ENCODE measurements around the gene PRSS58. TPM values are rescaled to one million over a fixed set of nuclear protein-coding genes. Genes with fewer than 3 reads are reported as not detected.

PRSS58 gene, protein sequence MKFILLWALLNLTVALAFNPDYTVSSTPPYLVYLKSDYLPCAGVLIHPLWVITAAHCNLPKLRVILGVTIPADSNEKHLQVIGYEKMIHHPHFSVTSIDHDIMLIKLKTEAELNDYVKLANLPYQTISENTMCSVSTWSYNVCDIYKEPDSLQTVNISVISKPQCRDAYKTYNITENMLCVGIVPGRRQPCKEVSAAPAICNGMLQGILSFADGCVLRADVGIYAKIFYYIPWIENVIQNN
- total RNA-seq (2014; rRNA removed; shearing (Covaris generic)) = not detected in 2 replicates

DNA sequence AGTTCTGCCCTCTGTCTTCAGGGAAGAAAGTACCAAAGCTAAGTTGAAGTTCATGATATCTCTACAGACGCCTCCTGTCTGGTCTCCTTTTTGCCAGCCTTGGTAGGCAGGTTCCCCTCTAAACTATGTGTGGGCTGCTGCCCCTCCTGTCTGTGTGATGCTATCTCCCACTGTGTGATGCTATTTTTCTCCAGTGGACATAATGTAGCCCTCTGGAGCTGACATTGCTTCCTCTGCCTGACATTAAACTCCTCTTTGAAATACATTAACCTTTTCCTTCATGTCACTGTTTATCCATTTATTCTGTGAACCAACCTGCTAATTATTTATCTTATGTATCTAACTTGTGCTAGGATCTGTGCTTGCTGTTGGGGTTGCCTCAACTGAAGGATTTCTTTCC lies at the start of gene PRSS58:
Gene PRSS58, minus strand, starts transcription at position 101 of the 400 bp plus-strand sequence. CDS start 351 bp downstream, outside the sequence.
- H3K9me3 ChIP-seq (replicated peaks) = no peaks in the 10 kb centered on the region
- H3K4me1 ChIP-seq (replicated peaks) = no peaks in the 10 kb centered on the region; the same call in 1 of the 2 replicates
- H3K36me3 ChIP-seq = no peaks in the 10 kb centered on the region
- no peak within 1 kb of the TSS for H3K4me3 ChIP-seq
- 0 out of 2 replicates have a peak, but pooled peaks cover 2% of the 10 kb centered on the region for H3K27me3 ChIP-seq (replicated peaks)
- no peak within 1 kb of the TSS for H3K27ac ChIP-seq
- DNase-seq (ENCODE audit: low read depth in 1 of 2, low spot score in 2 of 2) = no peak

DNA sequence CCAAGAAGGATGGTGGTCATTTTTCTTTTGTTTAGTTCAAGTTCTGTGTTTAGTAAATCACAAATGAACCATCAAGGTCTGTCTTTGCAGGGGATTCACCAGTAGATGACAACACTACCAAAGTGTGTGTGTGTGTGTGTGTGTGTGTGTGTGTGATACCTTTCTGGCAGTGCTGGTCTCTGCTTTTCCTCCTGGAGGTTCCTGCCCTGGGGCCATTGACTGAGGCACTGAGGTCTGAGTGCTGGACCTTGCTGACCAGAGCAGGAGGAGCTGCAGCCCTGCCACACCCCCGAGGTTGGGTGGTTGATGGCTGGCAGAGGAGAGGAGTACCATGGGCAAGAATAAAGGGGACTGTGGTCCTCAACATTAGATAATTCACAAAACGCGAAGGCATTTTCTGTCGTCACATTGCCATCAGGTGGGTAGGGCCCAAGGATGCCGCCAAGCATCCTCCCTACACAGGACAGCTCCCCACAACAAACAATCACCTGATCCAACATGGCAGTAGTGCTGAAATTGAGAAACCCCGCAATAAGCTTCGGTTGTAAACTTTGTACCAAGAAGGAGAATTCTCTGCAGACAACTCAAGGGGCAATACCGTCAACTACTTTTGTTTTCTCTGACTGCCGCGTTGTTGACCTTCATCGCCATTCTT lies 49.5 kb upstream of the PRSS58 start:
- no peaks in the 10 kb centered on the region for H3K36me3 ChIP-seq
- H3K27me3 ChIP-seq (replicated peaks) = peaks cover 4% of the 10 kb centered on the region; the same call in 1 of the 2 replicates
- no peak for DNase-seq (ENCODE audit: low read depth in 1 of 2, low spot score in 2 of 2)

DNA sequence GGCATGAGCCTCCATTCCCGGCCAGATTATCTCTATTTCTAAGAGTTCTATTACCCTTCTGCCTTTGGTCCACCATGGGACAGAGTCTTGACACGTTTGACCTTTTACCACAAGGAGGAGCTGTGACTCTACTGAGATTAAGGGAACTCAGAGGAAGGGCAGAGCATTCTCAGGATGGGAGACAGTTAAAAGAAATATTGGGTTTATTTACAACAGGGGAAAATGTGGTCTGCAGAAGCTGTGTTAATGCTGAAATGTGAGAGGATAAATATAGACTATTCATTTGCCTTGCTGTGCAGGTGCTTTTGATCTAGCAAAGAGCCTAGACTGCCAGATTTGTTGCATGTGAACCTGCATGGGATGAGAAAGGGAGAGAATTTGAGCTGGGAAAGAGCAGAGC lies 45.8 kb upstream of the PRSS58 start:
- Histone ChIP-seq H3K9me3 (replicated peaks) (no peaks in the 10 kb centered on the region), H3K4me3 (no peak overlapping the region), H3K27ac (no peak overlapping the region), H3K4me1 (replicated peaks) (no peaks in the 10 kb centered on the region), H3K36me3 (no peaks in the 10 kb centered on the region), H3K27me3 (replicated peaks) (peaks cover 4% of the 10 kb centered on the region; the same call in 1 of the 2 replicates)
- DNase-seq (ENCODE audit: low read depth in 1 of 2, low spot score in 2 of 2) = no peak

More for the DNA sequence above, 49.5 kb upstream of the PRSS58 start:
- no peak overlapping the region for H3K4me3 ChIP-seq
- no peak overlapping the region for H3K27ac ChIP-seq
- H3K9me3 ChIP-seq (replicated peaks) = no peaks in the 10 kb centered on the region
- H3K4me1 ChIP-seq (replicated peaks) = no peaks in the 10 kb centered on the region

DNA sequence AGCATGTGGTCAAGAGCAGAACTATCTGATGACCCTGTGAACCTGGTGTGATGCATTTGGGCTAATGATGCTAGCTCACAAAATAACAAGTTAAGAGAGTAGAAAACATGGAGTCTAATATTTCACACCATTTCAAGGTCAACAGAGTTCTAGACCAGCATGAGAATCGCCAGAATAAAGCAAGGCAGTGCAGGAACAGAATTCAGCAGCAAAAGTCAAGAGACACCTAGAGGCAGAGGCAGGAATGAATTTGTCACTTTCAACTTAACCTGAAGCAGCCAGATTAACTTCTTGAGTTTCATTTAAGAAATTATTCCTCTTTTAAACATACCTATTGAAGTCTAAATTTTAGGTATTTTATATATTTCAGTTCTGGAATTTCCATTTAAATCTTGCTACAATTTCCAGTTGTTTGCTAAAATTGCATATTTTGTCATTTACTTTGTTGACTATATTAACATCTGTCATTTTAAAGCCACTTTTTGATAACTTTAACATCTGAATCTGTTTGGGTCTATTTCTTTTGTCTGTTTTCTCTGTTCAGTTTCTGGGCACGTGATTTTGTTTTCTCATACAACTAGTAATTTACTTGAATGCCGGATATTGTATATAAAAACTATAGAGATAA lies 44.2 kb upstream of the PRSS58 start:
- Histone ChIP-seq H3K4me3 (no peak overlapping the region), H3K9me3 (replicated peaks) (no peaks in the 10 kb centered on the region), H3K4me1 (replicated peaks) (no peaks in the 10 kb centered on the region), H3K27me3 (replicated peaks) (peaks cover 4% of the 10 kb centered on the region; the same call in 1 of the 2 replicates), H3K36me3 (no peaks in the 10 kb centered on the region), H3K27ac (no peak overlapping the region)
- no peak for DNase-seq (ENCODE audit: low read depth in 1 of 2, low spot score in 2 of 2)

DNA sequence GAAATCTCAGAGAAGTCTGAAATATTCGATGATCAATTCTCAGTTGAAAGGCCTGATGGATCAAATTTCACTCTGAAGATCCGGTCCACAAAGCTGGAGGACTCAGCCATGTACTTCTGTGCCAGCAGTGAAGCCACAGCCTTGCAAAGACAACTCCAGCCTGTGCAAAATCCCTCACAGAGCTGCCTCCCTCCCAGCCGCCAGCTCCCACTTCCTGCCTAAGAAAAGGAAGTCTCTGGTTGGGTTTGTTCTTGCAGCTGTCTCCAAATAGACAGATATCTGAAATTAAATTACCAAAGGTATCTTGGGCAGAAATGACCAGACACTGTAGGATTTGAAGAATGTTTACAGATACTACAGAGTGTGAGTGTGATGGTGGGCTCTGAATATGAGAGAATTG lies 43.4 kb upstream of the PRSS58 start:
- H3K4me1 ChIP-seq (replicated peaks) = no peaks in the 10 kb centered on the region
- H3K4me3 ChIP-seq = no peak overlapping the region
- H3K36me3 ChIP-seq = no peaks in the 10 kb centered on the region
- no peak for DNase-seq (ENCODE audit: low read depth in 1 of 2, low spot score in 2 of 2)
- H3K27me3 ChIP-seq (replicated peaks) = peaks cover 4% of the 10 kb centered on the region; the same call in 1 of the 2 replicates
- no peaks in the 10 kb centered on the region for H3K9me3 ChIP-seq (replicated peaks)
- H3K27ac ChIP-seq = no peak overlapping the region

DNA sequence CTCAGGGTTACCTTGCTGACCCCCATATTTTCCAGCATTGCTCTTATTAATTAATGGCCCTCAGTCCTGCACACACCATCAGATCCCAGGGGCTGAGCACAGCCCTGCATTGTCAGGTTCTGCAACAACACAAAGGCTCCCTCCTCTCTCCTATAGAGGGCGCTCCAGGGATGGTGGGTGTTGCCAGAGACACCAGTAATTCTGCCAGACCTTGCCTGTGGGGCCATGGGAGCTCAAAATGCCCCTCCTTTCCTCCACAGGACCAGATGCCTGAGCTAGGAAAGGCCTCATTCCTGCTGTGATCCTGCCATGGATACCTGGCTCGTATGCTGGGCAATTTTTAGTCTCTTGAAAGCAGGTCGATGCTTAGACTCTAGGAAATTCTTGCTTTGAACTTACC lies 42.8 kb upstream of the PRSS58 start:
- peaks cover 4% of the 10 kb centered on the region; the same call in 1 of the 2 replicates for H3K27me3 ChIP-seq (replicated peaks)
- no peaks in the 10 kb centered on the region for H3K36me3 ChIP-seq
- no peak for DNase-seq (ENCODE audit: low read depth in 1 of 2, low spot score in 2 of 2)
- no peaks in the 10 kb centered on the region for H3K4me1 ChIP-seq (replicated peaks)
- H3K9me3 ChIP-seq (replicated peaks) = no peaks in the 10 kb centered on the region
- no peak overlapping the region for H3K4me3 ChIP-seq
- H3K27ac ChIP-seq = no peak overlapping the region

DNA sequence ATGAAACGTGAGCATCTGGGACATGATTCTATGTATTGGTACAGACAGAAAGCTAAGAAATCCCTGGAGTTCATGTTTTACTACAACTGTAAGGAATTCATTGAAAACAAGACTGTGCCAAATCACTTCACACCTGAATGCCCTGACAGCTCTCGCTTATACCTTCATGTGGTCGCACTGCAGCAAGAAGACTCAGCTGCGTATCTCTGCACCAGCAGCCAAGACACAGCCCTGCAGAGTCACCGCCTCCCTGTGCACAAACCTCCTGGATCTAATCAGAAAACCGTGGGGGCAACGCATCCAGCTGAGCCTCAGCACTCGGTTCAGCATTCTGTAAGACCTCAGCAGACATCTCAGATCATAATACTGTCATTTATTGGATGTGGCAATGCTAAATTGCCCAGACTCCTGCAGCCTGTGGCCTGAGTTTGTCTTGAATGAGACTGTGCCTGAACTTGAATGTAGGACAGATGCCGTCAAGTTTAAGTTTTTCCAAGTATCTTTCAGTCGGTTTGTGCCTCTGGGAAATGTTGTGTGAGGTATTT lies 41.5 kb upstream of the PRSS58 start:
- no peaks in the 10 kb centered on the region for H3K9me3 ChIP-seq (replicated peaks)
- H3K27me3 ChIP-seq (replicated peaks) = peaks cover 1% of the 10 kb centered on the region; the same call in 1 of the 2 replicates
- no peak overlapping the region for H3K4me3 ChIP-seq
- H3K4me1 ChIP-seq (replicated peaks) = no peaks in the 10 kb centered on the region
- H3K27ac ChIP-seq = no peak overlapping the region
- H3K36me3 ChIP-seq = no peaks in the 10 kb centered on the region
- DNase-seq (ENCODE audit: low read depth in 1 of 2, low spot score in 2 of 2) = no peak

DNA sequence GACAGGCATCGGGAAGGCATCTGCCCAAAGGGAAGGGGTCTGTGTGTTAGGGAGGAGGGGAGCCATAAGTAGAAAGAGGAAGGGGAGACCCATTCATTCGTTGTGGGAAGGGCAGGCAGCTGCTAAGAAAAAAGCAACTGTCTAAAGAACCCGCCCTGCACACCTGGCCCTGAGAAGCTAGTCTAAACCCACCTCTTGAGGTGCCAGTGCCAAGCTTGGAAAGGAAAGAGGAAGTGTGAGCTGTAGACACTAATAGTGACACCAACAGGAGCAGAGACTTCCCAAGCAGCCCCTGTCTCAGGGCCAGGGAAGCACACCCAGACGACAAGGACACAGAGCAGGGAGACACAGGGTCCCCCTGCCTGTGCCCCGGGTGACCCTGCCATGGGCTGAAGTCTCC lies 40.8 kb upstream of the PRSS58 start:
- Histone ChIP-seq H3K27me3 (replicated peaks) (no peaks in the 10 kb centered on the region; the same call in 1 of the 2 replicates), H3K4me1 (replicated peaks) (no peaks in the 10 kb centered on the region), H3K36me3 (no peaks in the 10 kb centered on the region), H3K9me3 (replicated peaks) (no peaks in the 10 kb centered on the region), H3K27ac (no peak overlapping the region), H3K4me3 (no peak overlapping the region)
- DNase-seq (ENCODE audit: low read depth in 1 of 2, low spot score in 2 of 2) = no peak

DNA sequence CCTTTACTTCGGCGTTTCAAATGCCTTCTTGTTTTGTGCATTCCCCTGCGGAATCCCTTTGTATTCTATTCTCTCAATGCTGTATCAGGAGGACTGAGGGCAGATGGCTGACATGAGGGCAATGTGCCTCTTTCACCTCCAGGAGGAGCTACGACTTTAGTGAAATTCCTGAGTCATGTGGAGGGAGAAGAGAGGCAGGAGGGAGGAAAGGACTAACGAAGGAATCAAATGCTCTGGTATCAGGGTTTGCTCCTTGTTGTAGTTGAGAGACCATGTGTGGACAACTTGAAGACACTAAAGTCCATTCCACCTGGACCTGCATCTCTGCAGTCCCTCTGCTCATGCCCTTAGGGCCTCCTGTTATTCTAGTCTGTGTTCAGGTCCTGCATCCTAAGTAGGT lies 40.2 kb upstream of the PRSS58 start:
- Histone ChIP-seq H3K27me3 (replicated peaks) (no peaks in the 10 kb centered on the region; the same call in 1 of the 2 replicates), H3K4me3 (no peak overlapping the region), H3K36me3 (no peaks in the 10 kb centered on the region), H3K9me3 (replicated peaks) (no peaks in the 10 kb centered on the region), H3K4me1 (replicated peaks) (no peaks in the 10 kb centered on the region), H3K27ac (no peak overlapping the region)
- peak in 1 of 2 experiments; percentile 5 for DNase-seq (ENCODE audit: low read depth in 1 of 2, low spot score in 2 of 2)

DNA sequence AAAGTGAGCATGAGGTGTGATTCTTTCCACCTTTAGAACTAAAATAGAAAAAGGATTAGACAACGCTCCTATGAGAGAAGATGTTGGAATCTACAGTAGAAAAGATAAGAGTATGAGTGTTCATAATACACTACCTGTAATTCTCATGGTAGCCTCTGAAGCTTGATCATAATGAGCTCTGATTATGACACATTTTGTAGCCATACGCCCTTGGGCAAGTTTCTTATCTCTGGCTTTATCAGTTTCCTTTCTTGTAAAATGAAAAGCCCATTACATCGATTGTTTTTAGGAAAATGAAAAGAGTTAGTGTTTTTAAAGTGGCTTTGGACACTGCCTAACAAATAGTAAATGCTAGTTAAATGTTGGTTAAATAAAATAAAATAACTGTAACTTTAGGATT lies 22.4 kb upstream of the PRSS58 start:
- Histone ChIP-seq H3K4me3 (no peak overlapping the region), H3K36me3 (no peaks in the 10 kb centered on the region), H3K27me3 (replicated peaks) (peaks cover 7% of the 10 kb centered on the region; the same call in 1 of the 2 replicates), H3K4me1 (replicated peaks) (no peaks in the 10 kb centered on the region), H3K27ac (no peak overlapping the region), H3K9me3 (replicated peaks) (no peaks in the 10 kb centered on the region)
- no peak for DNase-seq (ENCODE audit: low read depth in 1 of 2, low spot score in 2 of 2)

DNA sequence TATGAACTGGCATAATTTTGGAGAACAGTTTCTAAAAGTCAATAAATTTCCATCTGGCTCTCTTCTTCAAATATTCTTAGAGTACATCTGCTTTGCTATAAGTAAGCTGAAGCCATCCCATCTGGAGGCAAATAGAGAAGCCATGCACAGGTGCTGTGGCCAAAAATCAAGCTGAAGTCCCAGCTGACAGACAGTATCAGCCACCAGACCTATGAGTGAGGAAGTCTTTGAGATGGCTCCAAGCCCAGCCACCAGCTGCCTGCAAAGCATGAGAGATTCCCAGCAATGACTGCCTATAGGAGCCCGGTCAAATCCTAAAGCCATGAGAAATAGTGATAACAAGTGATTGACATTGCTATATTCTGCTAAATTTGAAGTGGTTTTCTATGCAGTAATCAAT lies 21.7 kb upstream of the PRSS58 start:
- no peaks in the 10 kb centered on the region for H3K4me1 ChIP-seq (replicated peaks)
- no peak for DNase-seq (ENCODE audit: low read depth in 1 of 2, low spot score in 2 of 2)
- peaks cover 7% of the 10 kb centered on the region; the same call in 1 of the 2 replicates for H3K27me3 ChIP-seq (replicated peaks)
- H3K9me3 ChIP-seq (replicated peaks) = no peaks in the 10 kb centered on the region
- H3K36me3 ChIP-seq = no peaks in the 10 kb centered on the region
- H3K27ac ChIP-seq = no peak overlapping the region
- H3K4me3 ChIP-seq = no peak overlapping the region

DNA sequence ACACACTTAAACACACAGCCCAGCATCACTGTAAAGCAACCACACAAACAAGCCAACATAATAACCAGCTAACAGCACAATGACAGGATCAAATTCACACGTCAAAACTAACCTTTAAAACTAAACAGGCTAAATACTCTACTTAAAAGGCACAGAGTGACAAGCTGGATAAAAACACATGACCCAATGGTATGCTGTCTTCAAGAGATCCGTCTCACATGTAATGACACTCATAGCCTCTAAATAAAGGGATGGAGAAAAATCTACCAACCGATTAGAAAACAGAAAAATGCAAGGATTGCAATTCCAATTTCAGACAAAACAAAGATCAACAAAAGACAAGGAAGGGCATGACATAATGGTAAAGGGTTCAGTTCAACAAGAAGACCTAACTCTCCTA lies 17.2 kb upstream of the PRSS58 start:
- H3K4me1 ChIP-seq (replicated peaks) = no peaks in the 10 kb centered on the region

DNA sequence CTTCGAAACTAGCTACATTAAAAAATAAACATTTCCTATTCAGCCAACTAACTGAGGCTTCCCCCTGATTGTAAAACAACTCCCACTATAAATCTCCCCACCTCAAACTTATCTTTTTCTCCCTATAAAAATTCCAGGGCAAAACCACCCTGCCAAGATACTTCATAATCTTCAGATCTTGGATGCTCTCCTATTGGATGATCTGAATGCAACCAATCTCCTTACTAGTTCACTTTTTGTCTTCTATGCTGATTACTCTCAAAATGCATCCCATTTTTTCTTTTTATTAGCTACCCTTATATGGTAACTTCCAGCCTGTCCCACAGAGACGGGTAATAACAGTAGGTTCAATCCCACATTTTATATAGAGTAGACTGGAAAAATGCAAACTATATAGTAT lies 15.0 kb upstream of the PRSS58 start:
- Histone ChIP-seq H3K9me3 (replicated peaks) (no peaks in the 10 kb centered on the region), H3K4me3 (no peak overlapping the region), H3K27me3 (replicated peaks) (no peaks in the 10 kb centered on the region), H3K36me3 (no peaks in the 10 kb centered on the region), H3K27ac (no peak overlapping the region), H3K4me1 (replicated peaks) (no peaks in the 10 kb centered on the region)
- no peak for DNase-seq (ENCODE audit: low read depth in 1 of 2, low spot score in 2 of 2)

More for the DNA sequence above, 17.2 kb upstream of the PRSS58 start:
- Histone ChIP-seq H3K36me3 (no peaks in the 10 kb centered on the region), H3K9me3 (replicated peaks) (no peaks in the 10 kb centered on the region), H3K4me3 (no peak overlapping the region), H3K27me3 (replicated peaks) (no peaks in the 10 kb centered on the region), H3K27ac (no peak overlapping the region)
- DNase-seq (ENCODE audit: low read depth in 1 of 2, low spot score in 2 of 2) = no peak

Measured in SJSA1 (cell line).